HT-29 (cell line): ENCODE results near the gene SLC19A1. TPM values are rescaled to one million over a fixed set of nuclear protein-coding genes. Genes with fewer than 3 reads are reported as not detected.
"Not testable (repeated sequence)": the region's sequence is repeated elsewhere in the genome, so short reads cannot be mapped to it uniquely, and the experiment has no call there.

ENCODE experiments used
- DNase-seq: peaks from one replicate; pipeline ENCODE4 v3.0.0-alpha.2; 2015; ENCODE audit warnings: low spot score
- total RNA-seq: library from RNA; depleted of rRNA; stranded (reverse); fragments of >200 nt; shearing (Covaris generic); gene quantifications from 2 replicates; pipeline ENCODE4 v1.2.3, GENCODE V29; 2014

The SLC19A1 gene
- total RNA-seq, 1 experiment from 2014 or later: 67.4 TPM

GRCh38 chr21:45533361-45533845, 8.8 kb downstream of the SLC19A1 start:
- no peak for DNase-seq

DNA sequence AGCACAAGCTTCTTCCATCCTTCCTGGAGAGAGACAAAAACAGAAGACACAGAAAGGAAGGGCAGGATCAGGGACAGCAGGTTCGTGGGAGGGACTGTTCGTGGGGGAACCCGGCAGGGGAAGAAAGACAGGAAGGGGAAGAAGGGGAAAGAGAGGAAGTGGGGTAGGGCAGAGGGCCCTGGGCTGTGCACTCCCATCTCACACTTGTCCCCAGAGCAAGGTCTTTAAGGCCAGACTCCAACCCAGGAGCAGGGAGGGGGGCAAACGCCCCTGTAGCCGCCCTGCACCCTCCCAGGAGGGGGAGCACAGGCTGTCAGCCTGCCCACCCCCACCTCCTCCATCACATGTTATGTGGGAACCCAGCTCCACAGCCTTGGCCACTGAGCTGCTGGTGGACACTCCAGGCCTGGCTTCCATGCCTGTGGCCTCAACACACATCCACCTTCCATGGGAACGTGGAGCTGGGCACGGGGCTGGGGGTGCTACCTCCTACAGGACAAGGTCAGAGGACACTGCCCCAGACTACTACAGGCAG, 9.3 kb downstream of the SLC19A1 start:
- DNase-seq: no peak

DNA sequence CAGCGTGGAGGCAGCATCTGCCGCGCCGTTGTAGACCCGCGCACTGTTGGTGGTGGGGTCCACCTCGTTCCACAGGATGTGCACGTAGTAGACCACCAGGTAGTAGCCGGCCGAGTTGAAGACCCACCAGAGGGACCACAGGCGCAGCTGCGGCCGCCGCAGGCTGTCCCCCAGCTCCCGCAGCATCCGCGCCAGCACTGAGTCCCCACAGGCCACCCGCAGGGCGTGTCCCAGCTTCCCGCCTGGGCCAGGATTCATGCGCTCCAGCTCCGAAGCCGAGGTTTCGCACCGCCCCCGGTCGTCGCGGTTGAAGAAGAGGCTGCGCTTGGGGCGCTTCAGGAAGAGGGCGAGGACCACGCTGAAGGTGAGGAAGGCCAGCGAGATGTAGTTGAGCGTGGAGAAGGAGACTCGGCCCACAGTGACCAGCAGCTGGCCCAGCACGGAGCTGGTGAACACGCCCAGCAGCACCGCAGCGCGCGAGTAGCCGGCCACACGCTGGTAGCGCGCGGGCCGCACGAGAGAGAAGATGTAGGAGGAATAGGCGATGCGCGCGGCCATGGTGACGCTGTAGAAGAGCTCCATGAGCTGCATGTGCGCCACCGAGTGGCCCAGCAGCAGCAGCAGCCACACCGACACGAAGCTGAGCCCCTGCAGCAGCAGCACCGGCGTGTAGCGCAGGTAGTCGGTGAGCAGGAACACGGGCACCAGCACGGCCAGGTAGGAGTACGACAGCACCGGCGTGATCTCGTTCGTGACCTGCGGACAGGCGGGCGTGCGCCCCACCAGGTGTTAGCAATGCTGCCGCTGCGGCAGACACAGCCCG, 10.6 kb downstream of the SLC19A1 start:
- DNase-seq: no peak

DNA sequence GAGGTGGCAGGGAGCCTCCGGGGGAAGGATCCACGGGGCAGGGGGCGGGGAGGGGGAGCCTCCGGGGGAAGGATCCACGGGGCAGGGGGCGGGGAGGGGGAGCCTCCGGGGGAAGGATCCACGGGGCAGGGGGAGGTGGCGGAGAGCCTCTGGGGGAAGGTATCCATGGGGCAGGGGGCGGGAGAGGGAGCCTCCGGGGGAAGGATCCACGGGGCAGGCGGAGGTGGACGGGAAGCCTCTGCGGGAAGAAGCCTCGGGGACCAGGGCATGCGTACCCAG, 11.2 kb downstream of the SLC19A1 start:
- DNase-seq: not testable (repeated sequence)

- no peak for DNase-seq
These were observed 11.7 kb downstream of the SLC19A1 start for GRCh38 chr21:45530423-45531113.

- DNase-seq: no peak
These were observed 12.3 kb downstream of the SLC19A1 start for GRCh38 chr21:45529785-45530422.

GRCh38 chr21:45528981-45529784, 13.1 kb downstream of the SLC19A1 start:
- no peak for DNase-seq

DNA sequence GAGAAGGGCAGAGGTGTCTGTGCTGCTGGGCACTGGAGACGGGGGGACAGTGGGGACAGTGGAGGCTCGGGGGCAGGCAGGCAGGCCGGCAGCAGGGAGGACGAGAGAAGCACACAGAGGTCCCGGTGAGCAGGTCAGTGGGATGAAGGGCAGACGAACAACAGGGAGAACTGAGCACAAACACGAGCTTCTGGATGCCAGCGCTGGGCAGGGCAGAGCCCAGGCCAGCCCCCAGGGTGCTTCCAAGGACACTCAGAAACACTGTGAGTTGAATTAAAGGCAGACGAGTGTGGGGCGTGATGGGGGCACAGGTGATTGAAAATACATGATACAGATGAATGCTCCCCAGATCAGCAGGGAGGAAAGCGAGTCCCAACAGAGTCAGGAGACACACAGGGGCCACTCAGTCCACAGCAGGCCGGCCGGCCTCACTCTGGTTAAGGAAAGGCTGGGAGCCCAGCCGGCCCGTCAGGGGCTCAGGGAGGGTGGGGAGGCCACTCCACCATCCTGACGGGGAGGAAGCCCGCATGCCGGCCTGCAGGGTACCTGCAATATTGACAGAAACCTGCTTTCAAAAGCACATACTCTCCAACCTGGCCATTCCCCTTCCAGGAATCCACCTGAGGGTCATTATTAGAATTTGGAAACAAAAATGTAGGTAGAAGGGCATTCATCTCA, 14.1 kb downstream of the SLC19A1 start:
- DNase-seq: no peak

DNA sequence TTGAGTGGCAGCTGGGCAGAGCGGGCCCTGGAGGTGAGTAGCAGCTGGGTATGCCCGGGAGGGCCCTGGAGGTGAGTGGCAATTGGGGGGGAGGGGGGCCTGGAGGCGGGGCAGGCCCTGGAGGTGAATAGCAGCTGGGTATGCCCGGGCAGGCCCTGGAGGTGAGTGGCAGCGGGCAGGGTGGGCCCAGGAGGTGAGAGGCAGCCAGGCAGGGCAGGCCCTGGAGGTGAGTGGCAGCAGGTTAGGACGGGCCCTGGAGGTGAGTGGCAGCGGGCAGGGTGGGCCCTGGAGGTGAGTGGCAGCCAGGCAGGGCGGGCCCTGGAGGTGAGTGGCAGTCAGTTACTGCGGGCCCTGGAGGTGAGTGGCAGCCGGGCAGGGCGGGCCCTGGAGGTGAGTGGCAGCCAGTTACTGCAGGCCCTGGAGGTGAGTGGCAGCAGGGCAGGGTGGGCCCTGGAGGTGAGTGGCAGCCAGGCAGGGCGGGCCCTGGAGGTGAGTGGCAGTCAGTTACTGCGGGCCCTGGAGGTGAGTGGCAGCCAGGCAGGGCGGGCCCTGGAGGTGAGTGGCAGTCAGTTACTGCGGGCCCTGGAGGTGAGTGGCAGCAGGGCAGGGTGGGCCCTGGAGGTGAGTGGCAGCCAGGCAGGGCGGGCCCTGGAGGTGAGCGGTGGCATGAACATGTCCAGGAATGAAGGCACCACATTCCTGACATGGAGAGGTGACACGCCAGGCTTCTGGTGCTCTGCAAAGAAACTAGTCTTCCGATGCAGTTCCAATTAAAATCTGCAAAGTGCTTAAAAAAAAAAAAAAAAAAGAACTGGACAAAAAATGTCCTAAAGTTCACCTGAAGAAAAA, 14.9 kb downstream of the SLC19A1 start:
- DNase-seq: not testable (repeated sequence)

DNA sequence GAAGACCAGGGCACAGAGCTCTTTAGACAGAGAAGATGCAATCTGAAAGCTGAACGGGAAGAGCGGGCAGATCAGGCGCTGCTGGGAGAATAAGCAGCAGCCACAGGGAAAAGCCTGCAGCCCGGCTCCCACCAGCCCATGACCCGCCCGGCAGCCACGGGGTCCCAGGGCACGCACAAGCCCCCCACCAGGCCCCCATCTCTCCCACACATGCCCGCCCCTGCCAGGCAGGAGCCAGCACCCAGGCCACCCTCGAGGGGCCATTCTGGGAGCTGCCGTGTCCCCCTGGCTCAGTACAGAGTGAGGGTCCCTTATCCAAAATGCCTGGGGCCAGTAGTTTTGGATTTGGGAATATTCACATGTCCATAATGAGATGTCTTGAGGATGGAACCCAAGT, 16.3 kb downstream of the SLC19A1 start:
- no peak for DNase-seq

- no peak for DNase-seq
These were observed 16.9 kb downstream of the SLC19A1 start for GRCh38 chr21:45525153-45525909.

DNA sequence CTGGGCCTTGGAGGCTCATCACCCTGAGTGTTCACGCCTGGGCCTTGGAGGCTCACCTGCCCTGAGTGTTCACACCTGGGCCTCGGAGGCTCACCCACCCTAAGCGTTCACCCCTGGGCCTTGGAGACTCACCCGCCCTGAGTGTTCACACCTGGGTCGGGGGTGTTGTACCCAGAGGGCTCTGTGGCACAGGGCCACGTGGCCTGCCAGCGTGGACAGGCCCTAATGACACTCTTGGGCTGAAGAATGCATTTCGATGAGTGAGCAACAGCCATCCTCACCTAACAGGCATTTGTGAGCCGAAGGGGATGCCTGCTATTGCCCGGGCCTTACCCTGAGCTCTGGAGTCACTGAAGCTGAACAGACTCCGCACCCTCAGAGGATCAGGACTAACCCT, 17.5 kb downstream of the SLC19A1 start:
- no peak for DNase-seq

DNA sequence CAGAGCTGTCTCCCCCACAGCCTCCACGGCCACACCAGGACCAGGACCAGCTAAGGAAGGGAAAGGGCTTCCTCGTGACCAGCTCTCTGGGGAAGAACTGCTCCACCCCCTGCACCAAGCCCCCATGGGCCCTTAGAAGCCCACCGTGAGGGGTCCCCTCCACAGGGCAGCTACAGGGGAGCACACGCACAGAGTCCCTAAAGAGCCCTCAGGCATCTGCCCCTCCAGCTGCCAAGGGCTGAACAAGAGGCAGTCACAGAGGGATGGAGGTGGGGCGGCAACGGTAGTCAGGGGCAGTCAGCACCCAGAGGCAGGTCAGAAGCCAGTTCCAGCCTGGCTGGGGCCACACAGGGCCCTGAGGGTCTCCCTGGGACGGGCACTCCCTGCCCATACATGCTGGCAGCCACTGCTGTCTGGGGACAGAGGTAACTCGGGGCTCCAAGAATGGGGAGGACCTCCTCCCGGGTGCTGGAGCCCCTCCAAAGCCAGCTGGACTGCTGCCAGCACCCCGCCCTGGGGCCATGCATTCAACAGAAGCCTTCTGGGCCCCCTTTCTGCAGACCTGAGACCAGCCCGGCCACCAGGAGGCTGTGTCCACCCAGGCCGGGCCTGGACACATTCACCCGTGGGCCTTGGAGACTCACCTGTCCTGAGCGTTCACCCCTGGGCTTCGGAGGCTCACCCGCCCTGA, 18.7 kb downstream of the SLC19A1 start:
- DNase-seq: no peak

GRCh38 chr21:45522986-45523385, 19.3 kb downstream of the SLC19A1 start:
- no peak for DNase-seq

DNA sequence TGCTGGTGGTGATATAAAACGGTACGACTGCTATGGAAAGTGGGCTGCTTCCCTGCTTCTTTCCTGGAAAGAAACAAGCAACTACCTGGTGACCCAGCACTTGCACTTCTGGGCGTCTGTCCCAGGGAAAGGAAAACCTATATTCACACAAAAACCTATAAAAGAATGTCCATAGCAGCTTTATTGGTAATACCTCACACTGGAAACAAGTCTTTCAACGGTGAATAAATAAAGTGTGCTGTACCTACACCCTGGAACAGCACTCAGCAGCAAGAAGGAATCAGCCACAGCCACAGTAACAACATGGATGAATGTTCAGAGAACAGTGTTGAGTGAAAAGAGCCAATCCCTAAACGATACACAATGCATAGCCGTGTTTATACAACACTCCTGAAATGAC, 19.9 kb downstream of the SLC19A1 start:
- DNase-seq: no peak

DNA sequence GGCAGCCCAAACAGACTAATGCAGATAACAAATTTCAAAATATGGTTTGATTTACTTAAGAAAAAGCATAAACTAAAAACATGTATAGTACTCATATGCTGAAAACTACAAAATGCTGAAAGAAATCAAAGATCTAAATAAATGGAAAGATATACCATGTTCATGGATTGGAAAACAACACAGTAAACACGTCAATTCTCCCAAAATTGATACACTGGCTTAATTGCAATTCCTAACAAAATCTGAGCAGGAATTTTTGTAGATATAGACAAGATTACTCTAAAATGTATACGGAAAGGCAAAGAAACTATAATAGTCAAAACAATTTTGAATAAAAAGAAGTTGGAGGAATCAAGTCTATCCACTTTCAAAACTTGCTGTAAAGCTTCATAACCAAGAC, 21.0 kb downstream of the SLC19A1 start:
- DNase-seq: no peak

- no peak for DNase-seq
These were observed 23.1 kb downstream of the SLC19A1 start for GRCh38 chr21:45519182-45519581.

- DNase-seq: no peak
These were observed 23.5 kb downstream of the SLC19A1 start for GRCh38 chr21:45518742-45519141.
